Naive thymus-derived CD4-positive, alpha-beta T cell (primary cell): ENCODE data around the gene WFDC8. TPM values are rescaled to one million over a fixed set of nuclear protein-coding genes. Genes with fewer than 3 reads are reported as not detected.
"Not testable (repeated sequence)": the region's sequence is repeated elsewhere in the genome, so short reads cannot be mapped to it uniquely, and the experiment has no call there.

ENCODE experiments used
- ATAC-seq: fragments of 150-1000 bp; cut with Tn5 transposase; 2 replicates; pipeline ENCODE4 v1.10.0; 2021; ENCODE audit warnings: mild to moderate bottlenecking, moderate library complexity
- CTCF ChIA-PET: fragments of 350-600 bp; sonication (Branson Sonifier 250); formaldehyde crosslinking; loops from one replicate; lab custom pipeline; 2021; ENCODE audit warnings: antibody characterized with exemption; lab: Charles Lee
- POLR2A ChIA-PET: fragments of 350-600 bp; sonication (Branson Sonifier 250); formaldehyde crosslinking; loops from one replicate; lab custom pipeline; 2021; ENCODE audit warnings: antibody characterized with exemption, inconsistent platforms; lab: Charles Lee
- DNase-seq, 9 donors: peaks; one replicate each; pipeline versions ENCODE4 v3.0.0 to v3.0.0-alpha.2; 2020 to 2022; ENCODE audit warnings: mixed read lengths in 1 of 9
- H3K27ac ChIP-seq: one replicate; pipeline ENCODE4 v1.7.0; 2013; ENCODE audit warnings: mild to moderate bottlenecking, low read depth, low read length, moderate library complexity
- H3K27me3 ChIP-seq, 2 donors: one replicate each; pipeline ENCODE4 v1.7.0; 2013; ENCODE audit warnings: low read length in 2 of 2, mild to moderate bottlenecking in 2 of 2, moderate library complexity in 2 of 2; ENCODE audit not compliant: control insufficient read depth in 2 of 2, insufficient read depth in 2 of 2
- H3K36me3 ChIP-seq, 3 experiments: 1 replicate in 2 of 3; 2 replicates in 1 of 3; pipeline ENCODE4 v1.7.0; 2013; ENCODE audit warnings: low read length in 3 of 3, mild to moderate bottlenecking in 3 of 3, moderate library complexity in 1 of 3; ENCODE audit not compliant: insufficient read depth in 3 of 3, control insufficient read depth in 2 of 3
- H3K4me1 ChIP-seq, 2 donors: one replicate each; pipeline ENCODE4 v1.7.0; 2013; ENCODE audit warnings: low read length in 2 of 2, mild to moderate bottlenecking in 2 of 2, moderate library complexity in 1 of 2; ENCODE audit not compliant: control insufficient read depth in 2 of 2, insufficient read depth in 2 of 2
- H3K4me3 ChIP-seq: 2 replicates; pipeline ENCODE4 v1.7.0; 2013; ENCODE audit warnings: mild to moderate bottlenecking, low read length
- H3K9me3 ChIP-seq, 3 experiments: 1 replicate in 2 of 3; 2 replicates in 1 of 3; pipeline ENCODE4 v1.7.0; 2013; ENCODE audit warnings: low read length in 3 of 3; ENCODE audit not compliant: control insufficient read depth in 2 of 3
- H3K27ac Mint-ChIP-seq, 9 donors: one replicate each; pipeline ENCODE4 v1.8.0; 2020 to 2022; ENCODE audit warnings: mixed read lengths in 9 of 9, mild to moderate bottlenecking in 8 of 9, moderate library complexity in 5 of 9, inconsistent platforms in 2 of 9
- H3K27me3 Mint-ChIP-seq, 5 donors: one replicate each; pipeline ENCODE4 v1.8.0; 2021 to 2022; ENCODE audit warnings: mixed read lengths in 5 of 5, mild to moderate bottlenecking in 1 of 5
- H3K36me3 Mint-ChIP-seq, 5 donors: one replicate each; pipeline ENCODE4 v1.8.0; 2020 to 2022; ENCODE audit warnings: mixed read lengths in 5 of 5, mild to moderate bottlenecking in 3 of 5, inconsistent platforms in 1 of 5
- H3K4me1 Mint-ChIP-seq, 7 donors: one replicate each; pipeline ENCODE4 v1.8.0; 2020 to 2022; ENCODE audit warnings: mixed read lengths in 7 of 7, mild to moderate bottlenecking in 3 of 7, inconsistent platforms in 1 of 7
- H3K4me3 Mint-ChIP-seq, 10 donors: one replicate each; pipeline ENCODE4 v1.8.0; 2020 to 2022; ENCODE audit warnings: mild to moderate bottlenecking in 10 of 10, mixed read lengths in 10 of 10, moderate library complexity in 6 of 10, inconsistent platforms in 2 of 10
- H3K9me3 Mint-ChIP-seq, 11 donors: one replicate each; pipeline ENCODE4 v1.8.0; 2020 to 2022; ENCODE audit warnings: mixed read lengths in 11 of 11, mild to moderate bottlenecking in 4 of 11, inconsistent platforms in 1 of 11, moderate library complexity in 1 of 11
- intact Hi-C, 2 donors: fragments of 100-400 bp; cut with micrococcal nuclease; formaldehyde crosslinking; loops; one replicate each; pipeline ENCODE4 v1.15.1; 2023
- polyA plus RNA-seq, 2 donors: library from polyadenylated mRNA; unstranded; fragments of 300-500 nt; fragmentation: Illumina TruSeq; gene quantifications; one replicate each; pipeline ENCODE4 v1.2.3, GENCODE V29; 2021
- total RNA-seq, 6 experiments: library from RNA in 5 of 6; stranded (reverse) in 5 of 6; gene quantifications; 1 replicate in 5 of 6; 2 replicates in 1 of 6; pipeline ENCODE4 v1.2.3 and lab custom pipeline; 2021 to 2026

WFDC8 gene
- total and polyA plus RNA-seq, 7 experiments from 2014 or later: not detected

GRCh38 chr20:45583502-45583901, 4.4 kb upstream of the WFDC8 start:
- H3K36me3 Mint-ChIP-seq: no peaks in the 10 kb centered on the region
- DNase-seq: no peak
- H3K9me3 Mint-ChIP-seq: peaks cover 0 to 2% (median 0%) of the 10 kb centered on the region in 11 donors
- no peaks in the 10 kb centered on the region for H3K36me3 ChIP-seq
- no peak overlapping the region for H3K27ac Mint-ChIP-seq
- ATAC-seq: no peak
- ChIA-PET CTCF (no interaction called here), POLR2A (no interaction called here)
- H3K4me3 Mint-ChIP-seq: no peak overlapping the region
- H3K4me3 ChIP-seq: no peak overlapping the region
- peaks cover 8 to 38% (median 15%) of the 10 kb centered on the region in 5 donors for H3K27me3 Mint-ChIP-seq
- H3K27me3 ChIP-seq: no peaks in the 10 kb centered on the region
- no peaks in the 10 kb centered on the region for H3K4me1 ChIP-seq
- no peaks in the 10 kb centered on the region for H3K9me3 ChIP-seq
- H3K4me1 Mint-ChIP-seq: no peaks in the 10 kb centered on the region
- H3K27ac ChIP-seq: no peak overlapping the region
- intact Hi-C loops: no loop called here

GRCh38 chr20:45581702-45582101, 2.6 kb upstream of the WFDC8 start:
- ChIA-PET POLR2A (no interaction called here), CTCF (no interaction called here)
- Mint-ChIP-seq H3K4me1 (no peaks in the 10 kb centered on the region), H3K27ac (no peak overlapping the region), H3K4me3 (no peak overlapping the region), H3K36me3 (no peaks in the 10 kb centered on the region), H3K27me3 (peaks cover 8 to 37% (median 17%) of the 10 kb centered on the region in 5 donors), H3K9me3 (peaks cover 0 to 2% (median 0%) of the 10 kb centered on the region in 11 donors)
- Histone ChIP-seq H3K4me1 (no peaks in the 10 kb centered on the region), H3K9me3 (no peaks in the 10 kb centered on the region), H3K27ac (no peak overlapping the region), H3K36me3 (no peaks in the 10 kb centered on the region), H3K27me3 (no peaks in the 10 kb centered on the region), H3K4me3 (no peak overlapping the region)
- DNase-seq: no peak
- ATAC-seq: no peak
- intact Hi-C loops: no loop called here

- no peak overlapping the region for H3K27ac Mint-ChIP-seq
- POLR2A ChIA-PET: no interaction called here
- H3K36me3 Mint-ChIP-seq: no peaks in the 10 kb centered on the region
- intact Hi-C loops: no loop called here
- no peak for ATAC-seq
- CTCF ChIA-PET: no interaction called here
- H3K4me3 Mint-ChIP-seq: no peak overlapping the region
- no peaks in the 10 kb centered on the region for H3K4me1 Mint-ChIP-seq
- no peaks in the 10 kb centered on the region for H3K4me1 ChIP-seq
- H3K27ac ChIP-seq: no peak overlapping the region
- H3K27me3 Mint-ChIP-seq: peaks cover 12 to 42% (median 24%) of the 10 kb centered on the region in 5 donors
- H3K27me3 ChIP-seq: no peaks in the 10 kb centered on the region
- no peaks in the 10 kb centered on the region for H3K36me3 ChIP-seq
- no peaks in the 10 kb centered on the region for H3K9me3 ChIP-seq
- no peak for DNase-seq
- H3K9me3 Mint-ChIP-seq: peaks cover 0 to 2% (median 0%) of the 10 kb centered on the region in 11 donors
- H3K4me3 ChIP-seq: no peak overlapping the region
These were observed 853 bp downstream of the WFDC8 start for GRCh38 chr20:45578231-45578630.

- Histone ChIP-seq H3K4me3 (no peak overlapping the region), H3K27me3 (no peaks in the 10 kb centered on the region), H3K4me1 (no peaks in the 10 kb centered on the region), H3K9me3 (no peaks in the 10 kb centered on the region), H3K27ac (no peak overlapping the region), H3K36me3 (no peaks in the 10 kb centered on the region)
- Mint-ChIP-seq H3K27ac (no peak overlapping the region), H3K9me3 (peaks cover 0 to 4% (median 0%) of the 10 kb centered on the region in 11 donors), H3K4me3 (no peak overlapping the region), H3K4me1 (no peaks in the 10 kb centered on the region), H3K27me3 (peaks cover 9 to 44% (median 25%) of the 10 kb centered on the region in 5 donors), H3K36me3 (no peaks in the 10 kb centered on the region)
- POLR2A ChIA-PET: no interaction called here
- intact Hi-C loops: no loop called here
- CTCF ChIA-PET: no interaction called here
- DNase-seq: no peak
- no peak for ATAC-seq
These were observed 2.1 kb downstream of the WFDC8 start for GRCh38 chr20:45576995-45577394.

- ChIA-PET CTCF (no interaction called here), POLR2A (no interaction called here)
- no peak overlapping the region for H3K27ac ChIP-seq
- DNase-seq (no peak), ATAC-seq (no peak)
- no peaks in the 10 kb centered on the region for H3K4me1 ChIP-seq
- no peaks in the 10 kb centered on the region for H3K27me3 ChIP-seq
- H3K9me3 Mint-ChIP-seq: peaks cover 0 to 4% (median 0%) of the 10 kb centered on the region in 11 donors
- H3K4me1 Mint-ChIP-seq: peaks cover 0 to 2% (median 0%) of the 10 kb centered on the region in 7 donors
- peaks cover 9 to 50% (median 25%) of the 10 kb centered on the region in 5 donors for H3K27me3 Mint-ChIP-seq
- H3K27ac Mint-ChIP-seq: no peak overlapping the region
- no peaks in the 10 kb centered on the region for H3K9me3 ChIP-seq
- no peaks in the 10 kb centered on the region for H3K36me3 Mint-ChIP-seq
- no peak overlapping the region for H3K4me3 ChIP-seq
- H3K4me3 Mint-ChIP-seq: no peak overlapping the region
- H3K36me3 ChIP-seq: no peaks in the 10 kb centered on the region
- intact Hi-C loops: no loop called here
These were observed 3.2 kb downstream of the WFDC8 start for GRCh38 chr20:45575931-45576330.

- H3K36me3 Mint-ChIP-seq, H3K4me1 Mint-ChIP-seq, H3K27ac ChIP-seq, H3K36me3 ChIP-seq, H3K9me3 ChIP-seq, H3K9me3 Mint-ChIP-seq, ATAC-seq, CTCF ChIA-PET, H3K27ac Mint-ChIP-seq, H3K27me3 ChIP-seq, POLR2A ChIA-PET, H3K4me3 Mint-ChIP-seq, H3K4me1 ChIP-seq, DNase-seq, H3K4me3 ChIP-seq, intact Hi-C loops: not testable (repeated sequence)
- peaks cover 6 to 36% (median 24%) of the 10 kb centered on the region in 5 donors for H3K27me3 Mint-ChIP-seq
These were observed 9.4 kb downstream of the WFDC8 start for GRCh38 chr20:45569650-45570049.

- Mint-ChIP-seq H3K9me3 (peaks cover 0 to 3% (median 0%) of the 10 kb centered on the region in 11 donors), H3K27ac (no peak overlapping the region), H3K36me3 (no peaks in the 10 kb centered on the region), H3K4me1 (no peaks in the 10 kb centered on the region), H3K4me3 (no peak overlapping the region), H3K27me3 (peaks cover 14 to 48% (median 36%) of the 10 kb centered on the region in 5 donors)
- ChIA-PET POLR2A (no interaction called here), CTCF (no interaction called here)
- Histone ChIP-seq H3K4me1 (no peaks in the 10 kb centered on the region), H3K9me3 (no peaks in the 10 kb centered on the region), H3K27ac (no peak overlapping the region), H3K36me3 (no peaks in the 10 kb centered on the region), H3K4me3 (no peak overlapping the region), H3K27me3 (no peaks in the 10 kb centered on the region)
- intact Hi-C loops: no loop called here
- no peak for ATAC-seq
- DNase-seq: no peak
These were observed 14.3 kb downstream of the WFDC8 start for GRCh38 chr20:45564760-45565276.
